ENCODE measurements around the gene SPRED3.
A peak's percentile ranks its signal among the peaks of the same experiment; 100 is the strongest.

Gene SPRED3

DNA sequence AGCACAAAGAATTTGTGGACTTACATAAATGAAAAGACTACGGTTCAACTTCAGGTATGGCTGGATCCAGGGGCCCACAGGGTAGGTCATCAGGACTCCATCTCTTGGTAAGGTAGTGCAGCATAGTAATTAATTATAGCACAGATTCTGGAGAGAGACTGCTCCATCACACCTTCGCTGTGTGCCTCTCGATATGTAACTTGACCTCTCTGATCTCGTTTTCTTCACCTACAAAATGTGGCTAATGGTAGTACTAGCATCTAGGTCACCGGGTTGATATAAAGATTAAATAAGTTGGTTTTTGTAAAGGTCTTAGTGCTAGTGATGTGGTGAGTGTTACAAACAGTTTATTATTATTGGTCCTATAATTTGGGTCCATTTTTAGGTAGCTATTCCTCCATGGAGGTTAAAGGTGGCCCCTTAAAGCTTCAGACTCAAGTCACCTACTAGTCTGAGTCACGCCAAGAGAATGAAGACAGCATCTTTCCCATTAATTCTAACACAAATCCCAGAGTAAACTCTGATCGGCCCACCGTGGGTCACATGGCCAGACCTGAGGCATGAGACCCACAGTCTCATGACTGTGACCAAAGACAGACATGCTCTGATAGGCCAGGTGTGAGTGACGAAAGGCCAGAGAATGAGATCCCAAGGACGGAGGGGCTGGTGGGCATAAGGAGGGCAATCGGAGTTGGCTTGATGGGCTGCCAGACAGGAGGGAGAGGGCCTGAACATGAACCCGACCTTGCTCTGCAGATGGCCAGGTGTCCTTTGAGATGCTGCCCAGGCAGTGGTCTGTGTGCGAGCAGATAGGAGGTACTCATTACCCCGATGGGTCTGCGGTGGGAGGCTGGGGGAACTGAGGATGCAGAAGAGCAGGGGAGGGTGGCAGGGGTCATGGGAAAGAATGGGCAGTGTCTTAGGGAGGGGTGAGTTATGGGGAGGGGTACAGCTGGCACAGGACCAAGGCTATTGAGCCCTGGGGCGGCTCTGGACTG lies 32.5 kb upstream of the SPRED3 start:
- TF ChIP-seq, protein P1, sequence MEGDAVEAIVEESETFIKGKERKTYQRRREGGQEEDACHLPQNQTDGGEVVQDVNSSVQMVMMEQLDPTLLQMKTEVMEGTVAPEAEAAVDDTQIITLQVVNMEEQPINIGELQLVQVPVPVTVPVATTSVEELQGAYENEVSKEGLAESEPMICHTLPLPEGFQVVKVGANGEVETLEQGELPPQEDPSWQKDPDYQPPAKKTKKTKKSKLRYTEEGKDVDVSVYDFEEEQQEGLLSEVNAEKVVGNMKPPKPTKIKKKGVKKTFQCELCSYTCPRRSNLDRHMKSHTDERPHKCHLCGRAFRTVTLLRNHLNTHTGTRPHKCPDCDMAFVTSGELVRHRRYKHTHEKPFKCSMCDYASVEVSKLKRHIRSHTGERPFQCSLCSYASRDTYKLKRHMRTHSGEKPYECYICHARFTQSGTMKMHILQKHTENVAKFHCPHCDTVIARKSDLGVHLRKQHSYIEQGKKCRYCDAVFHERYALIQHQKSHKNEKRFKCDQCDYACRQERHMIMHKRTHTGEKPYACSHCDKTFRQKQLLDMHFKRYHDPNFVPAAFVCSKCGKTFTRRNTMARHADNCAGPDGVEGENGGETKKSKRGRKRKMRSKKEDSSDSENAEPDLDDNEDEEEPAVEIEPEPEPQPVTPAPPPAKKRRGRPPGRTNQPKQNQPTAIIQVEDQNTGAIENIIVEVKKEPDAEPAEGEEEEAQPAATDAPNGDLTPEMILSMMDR (IDR thresholded peaks at IDR 0.05; ENCODE audit: low read depth, low read length, missing control alignments) = no peak
- no peak overlapping the region for H3K4me3 ChIP-seq (ENCODE audit: low read depth, low read length)
- no peak for DNase-seq (ENCODE audit: low read depth)

DNA sequence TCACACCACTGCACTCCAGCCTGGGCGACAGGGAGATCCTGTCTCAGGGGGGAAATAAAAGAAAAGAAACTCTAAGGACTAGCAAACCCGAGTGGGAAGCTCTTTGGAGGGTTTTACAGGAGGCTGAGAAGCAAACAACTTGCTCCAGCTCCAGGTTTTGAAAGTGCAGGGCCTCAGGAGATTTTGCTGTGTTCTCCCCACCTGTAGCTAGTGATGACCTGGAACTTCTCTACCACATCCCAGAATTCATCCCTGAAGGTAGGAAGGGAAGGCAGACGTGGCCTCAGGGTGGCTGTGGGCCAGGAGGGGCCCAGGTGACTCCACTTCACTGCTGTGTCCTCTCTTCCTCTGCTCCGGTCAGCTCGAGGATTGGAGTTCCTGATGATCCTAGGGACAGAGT lies 30.4 kb upstream of the SPRED3 start:
- no peak overlapping the region for H3K4me3 ChIP-seq (ENCODE audit: low read depth, low read length)
- DNase-seq (ENCODE audit: low read depth) = no peak
- TF ChIP-seq, protein P1 (IDR thresholded peaks at IDR 0.05; ENCODE audit: low read depth, low read length, missing control alignments) = no peak

DNA sequence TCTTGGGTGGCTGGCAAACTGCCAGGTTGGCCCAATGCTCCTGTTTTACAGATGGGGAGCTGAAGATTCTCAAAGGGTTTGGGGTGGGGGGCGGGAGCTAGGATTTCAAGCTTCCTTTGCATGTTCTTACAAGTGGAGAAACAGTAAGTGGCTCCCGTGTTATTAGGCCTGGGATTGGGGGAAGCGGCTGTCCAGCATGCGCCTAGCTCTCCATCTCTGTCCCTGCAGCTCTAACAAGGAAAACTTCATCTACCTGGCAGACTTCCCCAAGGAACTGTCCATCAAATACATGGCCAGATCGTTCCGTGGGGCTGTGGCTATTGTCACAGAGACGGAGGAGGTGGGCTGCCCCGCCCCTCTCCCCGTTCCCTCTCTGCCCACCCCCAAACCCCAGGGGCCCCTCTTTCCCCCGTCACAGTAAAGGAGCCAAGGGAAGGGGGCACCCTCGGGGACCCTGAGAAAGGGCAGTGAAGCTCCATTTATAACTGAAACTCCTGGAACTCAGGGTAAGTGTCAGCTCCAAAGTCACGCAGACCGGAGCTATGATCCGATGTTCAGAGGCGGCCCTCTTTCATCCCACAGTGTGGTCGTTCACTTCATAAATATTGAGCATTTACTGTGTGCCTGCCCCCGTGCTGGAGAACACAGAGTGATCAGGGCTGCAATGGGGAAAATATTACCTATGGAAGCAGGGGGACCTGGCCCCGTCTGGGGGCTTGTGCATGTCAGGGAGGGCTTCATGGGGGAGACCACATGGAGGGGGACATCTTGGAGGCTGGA lies 29.1 kb upstream of the SPRED3 start:
- H3K4me3 ChIP-seq (ENCODE audit: low read depth, low read length) = no peak overlapping the region
- DNase-seq (ENCODE audit: low read depth) = no peak
- TF ChIP-seq, protein P1 (IDR thresholded peaks at IDR 0.05; ENCODE audit: low read depth, low read length, missing control alignments) = no peak

DNA sequence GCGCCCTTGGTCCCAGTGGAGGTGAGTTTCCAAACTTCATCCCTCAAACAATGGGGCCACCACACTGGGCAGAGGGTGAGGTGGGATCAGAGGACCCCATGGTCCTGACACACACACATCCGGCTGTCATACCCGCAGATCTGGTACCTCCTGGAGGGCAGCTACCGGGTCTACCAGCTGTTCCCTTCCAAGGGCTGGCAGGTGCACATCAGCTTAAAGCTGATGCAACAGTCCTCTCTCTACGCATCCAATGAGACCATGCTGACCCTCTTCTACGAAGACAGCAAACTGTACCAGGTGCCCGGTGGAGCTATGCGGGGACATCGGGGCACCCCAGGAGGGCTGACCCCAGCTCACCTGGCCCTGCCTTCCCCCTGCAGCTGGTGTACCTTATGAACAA lies 28.1 kb upstream of the SPRED3 start:
- no peak overlapping the region for H3K4me3 ChIP-seq (ENCODE audit: low read depth, low read length)
- DNase-seq (ENCODE audit: low read depth) = no peak
- TF ChIP-seq, protein P1 (IDR thresholded peaks at IDR 0.05; ENCODE audit: low read depth, low read length, missing control alignments) = no peak

DNA sequence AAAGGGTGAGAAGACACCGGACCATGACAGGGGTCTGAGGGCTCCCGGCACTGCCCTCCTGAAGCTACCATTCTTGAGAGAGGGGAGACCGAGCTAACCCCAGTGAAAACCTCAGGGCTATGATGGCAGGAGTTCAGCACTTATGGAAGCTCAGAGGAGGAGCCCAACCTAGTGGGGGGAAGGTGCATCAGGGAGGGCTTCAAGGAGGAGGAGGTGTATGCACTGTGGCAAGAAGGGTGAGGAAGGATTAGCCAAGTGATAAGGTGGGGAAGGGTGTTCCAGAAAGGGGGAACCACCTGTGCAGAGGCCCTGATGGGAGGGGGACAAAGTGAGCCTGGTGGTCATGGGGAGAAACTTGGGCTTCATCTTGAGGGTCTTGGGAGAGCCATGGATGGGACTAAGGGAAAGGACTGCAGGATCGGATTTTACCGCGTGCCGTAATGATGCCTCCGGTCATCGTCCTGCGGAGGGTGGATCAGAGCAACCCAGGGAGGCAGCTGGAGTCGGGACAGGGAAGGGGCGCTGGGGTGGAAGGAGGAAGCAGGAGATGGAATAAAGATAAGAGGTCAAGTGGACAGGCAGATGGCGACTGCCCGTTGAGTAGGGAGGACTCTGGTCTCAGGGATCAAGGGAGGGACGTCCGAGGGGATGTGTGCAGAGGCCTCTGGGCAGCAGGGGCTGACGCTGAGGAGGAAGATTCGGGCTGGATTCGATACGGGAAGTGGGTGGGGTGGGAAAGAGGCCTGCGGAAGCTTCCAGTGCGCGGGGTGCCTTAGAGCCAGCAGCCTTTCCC lies 27.5 kb upstream of the SPRED3 start:
- H3K4me3 ChIP-seq (ENCODE audit: low read depth, low read length) = peak overlapping the region; percentile 58
- TF ChIP-seq, protein P1 (IDR thresholded peaks at IDR 0.05; ENCODE audit: low read depth, low read length, missing control alignments) = no peak
- no peak for DNase-seq (ENCODE audit: low read depth)

DNA sequence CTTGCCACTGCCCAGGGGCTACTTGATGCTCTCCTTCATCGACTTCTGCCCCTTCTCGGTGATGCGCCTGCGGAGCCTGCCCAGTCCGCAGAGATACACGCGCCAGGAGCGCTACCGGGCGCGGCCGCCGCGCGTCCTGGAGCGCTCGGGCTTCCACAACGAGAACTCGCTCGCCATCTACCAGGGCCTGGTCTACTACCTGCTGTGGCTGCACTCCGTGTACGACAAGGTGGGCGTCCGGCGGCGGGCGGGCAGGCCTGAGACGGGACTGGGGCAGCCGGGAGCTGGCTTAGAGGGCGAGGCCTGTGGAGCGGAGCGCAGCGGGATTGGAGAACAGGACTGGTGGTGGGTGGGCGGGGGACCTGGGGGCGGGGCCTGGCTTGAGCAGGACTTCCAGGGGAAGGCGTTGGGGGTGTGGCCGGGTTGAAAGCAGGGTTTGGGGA lies 26.8 kb upstream of the SPRED3 start:
- peak; percentile 38 for DNase-seq (ENCODE audit: low read depth)
- TF ChIP-seq, protein P1 (IDR thresholded peaks at IDR 0.05; ENCODE audit: low read depth, low read length, missing control alignments) = peak; percentile 38

More for the DNA sequence above, 26.8 kb upstream of the SPRED3 start:
- H3K4me3 ChIP-seq (ENCODE audit: low read depth, low read length) = peak overlapping the region; percentile 58

All from GM12864 (cell line).